ENCODE results near the gene CEACAM1. TPM values are rescaled to one million over a fixed set of nuclear protein-coding genes. Genes with fewer than 3 reads are reported as not detected.
A peak's percentile ranks its signal among the peaks of the same experiment; 100 is the strongest.

Gene CEACAM1
- total and polyA plus RNA-seq, 8 donors: 5.6 to 24.0 (median 7.3) TPM

- intact Hi-C loops (cut with DNase I): no loop called here
- H3K27ac ChIP-seq: peak overlapping the region in 1 of 2 donors; percentile 85
- DNase-seq: peak in 1 of 4 donors; percentile 22
- TF ChIP-seq CTCF (IDR thresholded peaks at IDR 0.05): no peak
- H3K36me3 ChIP-seq: no peaks in the 10 kb centered on the region
- H3K4me1 ChIP-seq: peaks cover 0 to 30% of the 10 kb centered on the region in 2 donors
- ATAC-seq: peak; percentile 79
- no peaks in the 10 kb centered on the region for H3K27me3 ChIP-seq
- no peak overlapping the region for H3K4me3 ChIP-seq
- H3K9me3 ChIP-seq: no peaks in the 10 kb centered on the region
These were observed 47.8 kb downstream of the CEACAM1 start for GRCh38 chr19:42480335-42481095.

GRCh38 chr19:42479736-42480135 lies 48.5 kb downstream of the CEACAM1 start:
- Histone ChIP-seq H3K4me3 (no peak overlapping the region), H3K9me3 (no peaks in the 10 kb centered on the region), H3K4me1 (peaks cover 0 to 30% of the 10 kb centered on the region in 2 donors), H3K36me3 (no peaks in the 10 kb centered on the region), H3K27ac (peak overlapping the region in 1 of 2 donors; percentile 85), H3K27me3 (no peaks in the 10 kb centered on the region)
- ATAC-seq (no peak), DNase-seq (no peak)
- intact Hi-C loops (cut with DNase I): no loop called here
- TF ChIP-seq CTCF (IDR thresholded peaks at IDR 0.05): no peak

- intact Hi-C loops (cut with DNase I): no loop called here
- Histone ChIP-seq H3K4me3 (no peak overlapping the region), H3K36me3 (no peaks in the 10 kb centered on the region), H3K27me3 (no peaks in the 10 kb centered on the region), H3K27ac (no peak overlapping the region), H3K9me3 (no peaks in the 10 kb centered on the region), H3K4me1 (peaks cover 0 to 30% of the 10 kb centered on the region in 2 donors)
- no peak for DNase-seq
- ATAC-seq: no peak
- no peak for TF ChIP-seq CTCF (IDR thresholded peaks at IDR 0.05)
These were observed 49.4 kb downstream of the CEACAM1 start for GRCh38 chr19:42478765-42479311.

GRCh38 chr19:42477933-42478332 lies 50.3 kb downstream of the CEACAM1 start:
- no peak for ATAC-seq
- intact Hi-C loops (cut with DNase I): no loop called here

More at GRCh38 chr19:42477933-42478332, 50.3 kb downstream of the CEACAM1 start:
- H3K36me3 ChIP-seq: no peaks in the 10 kb centered on the region
- no peak for DNase-seq
- H3K4me1 ChIP-seq: peaks cover 0 to 30% of the 10 kb centered on the region in 2 donors
- H3K9me3 ChIP-seq: no peaks in the 10 kb centered on the region
- no peak overlapping the region for H3K27ac ChIP-seq
- no peak for TF ChIP-seq CTCF (IDR thresholded peaks at IDR 0.05)
- H3K27me3 ChIP-seq: no peaks in the 10 kb centered on the region
- H3K4me3 ChIP-seq: no peak overlapping the region

Measured in left lung (tissue), 10 donors.